Lung (tissue), 12 donors: ENCODE data around the gene SHC1. TPM values are rescaled to one million over a fixed set of nuclear protein-coding genes. Genes with fewer than 3 reads are reported as not detected.
A peak's percentile ranks its signal among the peaks of the same experiment; 100 is the strongest.

ENCODE experiments used
- ATAC-seq: fragments of 200-7000 bp; cut with Tn5 transposase; one replicate; pipeline ENCODE4 v1.9.1; 2020; ENCODE audit warnings: moderate number of reproducible peaks; ENCODE audit not compliant: insufficient read depth, low FRiP score
- DNase-seq, 3 donors: peaks; one replicate each; pipeline ENCODE4 v3.0.0-alpha.2; 2013 to 2017
- H3K27ac ChIP-seq, 2 donors: one replicate each; pipeline ENCODE4 v1.5.1; 2013; ENCODE audit warnings: mild to moderate bottlenecking in 2 of 2, moderate library complexity in 2 of 2, control low read depth in 1 of 2, inconsistent platforms in 1 of 2, low read depth in 1 of 2, low read length in 1 of 2
- H3K27me3 ChIP-seq, 3 donors: one replicate each; pipeline ENCODE4 v1.5.1; 2013; ENCODE audit warnings: low read length in 2 of 3; ENCODE audit not compliant: control insufficient read depth in 3 of 3, insufficient read depth in 3 of 3
- H3K36me3 ChIP-seq, 4 donors: one replicate each; pipeline ENCODE4 v1.5.1; 2013; ENCODE audit warnings: low read length in 4 of 4, mild to moderate bottlenecking in 1 of 4, moderate library complexity in 1 of 4; ENCODE audit not compliant: control insufficient read depth in 4 of 4, insufficient read depth in 4 of 4
- H3K4me1 ChIP-seq, 5 donors: one replicate each; pipeline ENCODE4 v1.5.1; 2013; ENCODE audit warnings: low read length in 5 of 5, mild to moderate bottlenecking in 2 of 5, moderate library complexity in 1 of 5; ENCODE audit not compliant: control insufficient read depth in 5 of 5, insufficient read depth in 5 of 5
- H3K4me3 ChIP-seq: one replicate; pipeline ENCODE4 v1.5.1; 2013; ENCODE audit warnings: mild to moderate bottlenecking, control low read depth, moderate library complexity
- H3K9ac ChIP-seq, 2 donors: one replicate each; pipeline ENCODE4 v1.5.1; 2013; ENCODE audit warnings: low read length in 2 of 2, control low read depth in 1 of 2; ENCODE audit not compliant: insufficient read depth in 1 of 2
- H3K9me3 ChIP-seq, 4 donors: one replicate each; pipeline ENCODE4 v1.5.1; 2013; ENCODE audit warnings: low read length in 3 of 4, mild to moderate bottlenecking in 1 of 4, moderate library complexity in 1 of 4; ENCODE audit not compliant: control insufficient read depth in 4 of 4, insufficient read depth in 3 of 4
- WGBS, 2 donors: extraction: QIAGEN DNeasy Blood & Tissue Kit; methylation state at CpG; one replicate each; pipeline ENCODE4 v1.1.7; 2013; 5-methylcytosine and 5-hydroxymethylcytosine counted together
- polyA plus RNA-seq, 2 donors: library from polyadenylated mRNA; stranded (reverse); fragments of 200-250 nt; gene quantifications; one replicate each; pipeline ENCODE4 v1.2.1, GENCODE V29; 2013
- total RNA-seq, 2 donors: library from RNA; depleted of rRNA in 1 of 2; stranded (reverse); fragments of >200 nt in 1 of 2; gene quantifications; one replicate each; pipeline ENCODE4 v1.2.1, GENCODE V29; 2014 to 2021
- TF ChIP-seq, protein P1 (sequence below): IDR thresholded peaks from 2 replicates; pipeline ENCODE4 v1.5.1; 2012; ENCODE audit warnings: mild to moderate bottlenecking; ENCODE audit errors: control extremely low read depth, extremely low read depth
- donor health status: control.
- donor health status: control.
- donor health status: Bipolar disorder and iron deficiency.
- donor health status: healthy.
- donor health status: DM: yes; HTN: yes; CAD: no.

Gene SHC1
- total and polyA plus RNA-seq, 4 donors: 67.6 to 136 (median 93.8) TPM

GRCh38 chr1:155016231-155016831 lies 45.8 kb upstream of the SHC1 start:
- H3K4me1 ChIP-seq: peaks cover 0 to 19% (median 4%) of the 10 kb centered on the region in 5 donors
- H3K9me3 ChIP-seq: no peaks in the 10 kb centered on the region
- TF ChIP-seq, protein P1, sequence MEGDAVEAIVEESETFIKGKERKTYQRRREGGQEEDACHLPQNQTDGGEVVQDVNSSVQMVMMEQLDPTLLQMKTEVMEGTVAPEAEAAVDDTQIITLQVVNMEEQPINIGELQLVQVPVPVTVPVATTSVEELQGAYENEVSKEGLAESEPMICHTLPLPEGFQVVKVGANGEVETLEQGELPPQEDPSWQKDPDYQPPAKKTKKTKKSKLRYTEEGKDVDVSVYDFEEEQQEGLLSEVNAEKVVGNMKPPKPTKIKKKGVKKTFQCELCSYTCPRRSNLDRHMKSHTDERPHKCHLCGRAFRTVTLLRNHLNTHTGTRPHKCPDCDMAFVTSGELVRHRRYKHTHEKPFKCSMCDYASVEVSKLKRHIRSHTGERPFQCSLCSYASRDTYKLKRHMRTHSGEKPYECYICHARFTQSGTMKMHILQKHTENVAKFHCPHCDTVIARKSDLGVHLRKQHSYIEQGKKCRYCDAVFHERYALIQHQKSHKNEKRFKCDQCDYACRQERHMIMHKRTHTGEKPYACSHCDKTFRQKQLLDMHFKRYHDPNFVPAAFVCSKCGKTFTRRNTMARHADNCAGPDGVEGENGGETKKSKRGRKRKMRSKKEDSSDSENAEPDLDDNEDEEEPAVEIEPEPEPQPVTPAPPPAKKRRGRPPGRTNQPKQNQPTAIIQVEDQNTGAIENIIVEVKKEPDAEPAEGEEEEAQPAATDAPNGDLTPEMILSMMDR: no peak
- no peak for DNase-seq
- H3K36me3 ChIP-seq: peaks cover 0 to 30% (median 0%) of the 10 kb centered on the region in 4 donors
- 71 to 80% methylated on average over 26 of the region's 26 CpGs for WGBS, 2 donors
- no peak for ATAC-seq
- H3K4me3 ChIP-seq: no peak overlapping the region
- H3K27me3 ChIP-seq: no peaks in the 10 kb centered on the region
- peak overlapping the region; percentile 74 to 79 for H3K27ac ChIP-seq
- H3K9ac ChIP-seq: no peak overlapping the region

- TF ChIP-seq, protein P1: no peak
- Histone ChIP-seq H3K9me3 (no peaks in the 10 kb centered on the region), H3K4me1 (peaks cover 0 to 23% (median 4%) of the 10 kb centered on the region in 5 donors), H3K27ac (peak overlapping the region in 1 of 2 donors; percentile 74), H3K4me3 (no peak overlapping the region), H3K36me3 (peaks cover 0 to 30% (median 0%) of the 10 kb centered on the region in 4 donors), H3K9ac (no peak overlapping the region), H3K27me3 (no peaks in the 10 kb centered on the region)
- WGBS, 2 donors: 86% methylated on average over 16 of the region's 16 CpGs
- DNase-seq (no peak), ATAC-seq (no peak)
These were observed 45.1 kb upstream of the SHC1 start for GRCh38 chr1:155015527-155016230.

GRCh38 chr1:155014709-155015508 lies 44.4 kb upstream of the SHC1 start:
- no peaks in the 10 kb centered on the region for H3K27me3 ChIP-seq
- no peak overlapping the region for H3K9ac ChIP-seq
- ATAC-seq: no peak
- no peak for DNase-seq
- H3K27ac ChIP-seq: peak overlapping the region in 1 of 2 donors; percentile 1
- TF ChIP-seq, protein P1: no peak
- H3K4me3 ChIP-seq: no peak overlapping the region
- H3K9me3 ChIP-seq: no peaks in the 10 kb centered on the region
- peaks cover 0 to 29% (median 11%) of the 10 kb centered on the region in 5 donors for H3K4me1 ChIP-seq
- WGBS, 2 donors: 93 to 96% methylated on average over 31 of the region's 31 CpGs
- peaks cover 0 to 30% (median 0%) of the 10 kb centered on the region in 4 donors for H3K36me3 ChIP-seq
